GM11168 (cell line): ENCODE data around the gene GLT8D1.
"Not testable (repeated sequence)": the region's sequence is repeated elsewhere in the genome, so short reads cannot be mapped to it uniquely, and the experiment has no call there.

Experiments
- in situ Hi-C: fragments of 300-500 bp; cut with MboI; formaldehyde crosslinking; loops from one replicate; pipeline ENCODE4 v1.12.0; 2022; ENCODE audit warnings: low sequenced_read_pairs; ENCODE audit not compliant: unreplicated experiment

The GLT8D1 gene, protein sequence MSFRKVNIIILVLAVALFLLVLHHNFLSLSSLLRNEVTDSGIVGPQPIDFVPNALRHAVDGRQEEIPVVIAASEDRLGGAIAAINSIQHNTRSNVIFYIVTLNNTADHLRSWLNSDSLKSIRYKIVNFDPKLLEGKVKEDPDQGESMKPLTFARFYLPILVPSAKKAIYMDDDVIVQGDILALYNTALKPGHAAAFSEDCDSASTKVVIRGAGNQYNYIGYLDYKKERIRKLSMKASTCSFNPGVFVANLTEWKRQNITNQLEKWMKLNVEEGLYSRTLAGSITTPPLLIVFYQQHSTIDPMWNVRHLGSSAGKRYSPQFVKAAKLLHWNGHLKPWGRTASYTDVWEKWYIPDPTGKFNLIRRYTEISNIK

DNA sequence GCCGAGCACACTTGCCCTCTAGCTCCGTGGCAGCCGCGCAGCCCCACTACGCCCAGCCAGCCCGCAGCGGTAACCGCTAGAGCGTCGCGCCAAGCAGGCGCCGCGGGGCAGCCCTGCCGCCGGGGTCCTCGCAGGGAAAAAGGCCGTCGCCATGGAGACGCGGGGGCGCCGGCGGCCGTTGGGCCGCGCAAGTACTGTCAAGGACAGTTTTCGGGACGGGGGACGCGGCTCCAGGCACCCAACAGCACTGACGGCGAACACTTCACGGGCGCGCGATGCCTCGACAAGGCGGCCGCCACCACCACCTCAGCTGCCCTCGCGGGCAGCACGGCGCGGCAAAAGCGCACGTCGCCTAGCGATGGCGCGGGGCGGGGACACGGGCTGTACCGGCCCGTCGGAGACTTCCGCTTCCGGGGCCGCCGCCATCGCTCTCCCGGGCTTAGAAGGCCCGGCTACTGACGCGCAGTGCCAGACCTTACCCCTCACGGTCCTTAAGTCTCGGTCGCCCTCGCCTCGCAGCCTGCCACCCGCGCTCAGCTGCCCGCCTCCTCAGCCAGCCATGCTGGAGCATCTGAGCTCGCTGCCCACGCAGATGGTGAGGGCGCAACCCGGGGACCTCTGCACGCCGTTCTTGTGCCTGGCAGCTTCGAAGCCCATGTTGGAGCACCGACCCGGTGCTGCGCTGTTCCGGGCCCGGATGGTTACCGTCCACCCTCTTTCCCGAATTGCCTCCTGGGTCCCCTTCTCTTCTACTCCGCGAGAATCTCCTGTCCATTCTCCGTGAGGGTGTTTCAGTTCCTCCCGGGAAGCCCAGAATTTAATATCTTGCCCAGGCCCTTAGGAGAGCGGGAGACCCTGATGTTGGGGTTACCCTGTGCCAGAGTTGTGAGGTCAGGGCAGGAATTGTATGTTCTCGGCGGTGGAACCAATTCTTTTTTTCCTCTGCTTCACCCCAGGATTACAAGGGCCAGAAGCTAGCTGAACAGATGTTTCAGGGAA, at the start of gene GLT8D1, which contains the start of gene SPCS1:
TSS of gene GLT8D1 (minus strand) at position 104 of the 999 bp plus-strand sequence. CDS start 5,331 bp downstream, outside the sequence.
TSS of gene SPCS1 (plus strand) at position 419 of the 999 bp plus-strand sequence. CDS start at position 560, 141 bp downstream.
- in situ Hi-C loops: no loop called here

DNA sequence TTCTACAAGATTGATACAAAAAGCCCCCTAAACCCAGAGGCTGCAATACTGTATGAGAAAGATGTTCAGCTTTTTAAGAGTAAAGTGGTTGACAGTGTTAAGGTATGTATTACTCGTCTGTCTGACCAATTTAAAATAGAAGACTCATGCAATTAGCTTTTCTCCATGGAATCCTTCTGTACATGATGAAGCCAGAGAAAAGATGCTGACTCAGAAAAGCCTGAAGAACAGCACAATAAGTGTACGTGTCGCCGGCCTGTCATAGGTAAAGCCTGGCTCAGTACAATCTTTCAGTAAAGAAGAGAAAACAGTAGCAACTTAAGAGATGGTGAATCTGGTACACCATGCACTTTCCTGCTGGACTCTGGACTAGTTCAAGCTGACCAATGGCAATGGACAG, 48.8 kb upstream of the GLT8D1 start:
- in situ Hi-C loops: no loop called here

DNA sequence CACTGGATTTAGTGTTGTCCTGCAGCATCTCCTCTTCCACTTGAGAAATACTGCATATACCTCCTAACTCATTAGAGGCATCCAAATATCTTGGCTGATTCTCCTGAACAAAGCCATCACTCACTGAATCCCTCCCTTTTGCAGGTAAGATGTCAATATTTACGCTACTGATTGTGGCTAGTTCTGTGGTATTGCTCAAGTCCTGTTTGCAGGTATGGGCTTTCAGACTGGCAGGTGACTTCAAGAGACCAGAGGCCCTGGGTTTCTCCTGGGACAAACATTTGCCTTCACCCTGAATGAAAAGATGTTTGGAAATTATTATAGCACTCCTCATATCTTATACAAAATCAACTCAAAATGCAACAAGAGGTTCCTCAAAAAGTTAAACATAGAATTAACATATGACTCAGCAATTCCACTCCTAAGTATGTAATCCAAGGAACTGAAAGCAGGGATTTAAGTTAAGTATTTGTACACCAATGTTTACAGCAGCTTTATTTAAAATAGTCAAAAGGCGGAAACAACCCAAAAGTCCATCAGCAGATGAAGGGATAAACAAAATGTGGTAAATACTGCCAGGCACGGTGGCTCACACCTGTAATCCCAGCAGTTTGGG, 46.6 kb upstream of the GLT8D1 start:
- in situ Hi-C loops: no loop called here

DNA sequence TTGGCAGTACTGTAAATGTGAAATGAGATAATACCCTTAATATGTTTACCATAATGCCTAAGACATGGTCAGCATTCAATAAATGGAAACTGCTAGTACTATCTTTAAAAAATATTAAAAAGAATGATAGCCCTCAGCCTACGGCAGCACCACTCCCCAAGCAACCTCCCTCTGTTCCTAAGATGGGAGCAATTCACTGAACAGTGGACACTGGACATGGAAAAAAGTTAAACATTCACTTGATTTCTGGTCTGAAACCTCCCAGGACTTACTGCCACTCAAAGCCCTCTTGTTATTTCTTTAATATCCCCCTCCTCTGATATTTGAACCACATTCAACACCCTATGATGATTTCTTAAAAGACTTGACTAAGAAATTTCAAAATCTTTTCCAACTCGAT, 38.1 kb upstream of the GLT8D1 start:
- in situ Hi-C loops: no loop called here

DNA sequence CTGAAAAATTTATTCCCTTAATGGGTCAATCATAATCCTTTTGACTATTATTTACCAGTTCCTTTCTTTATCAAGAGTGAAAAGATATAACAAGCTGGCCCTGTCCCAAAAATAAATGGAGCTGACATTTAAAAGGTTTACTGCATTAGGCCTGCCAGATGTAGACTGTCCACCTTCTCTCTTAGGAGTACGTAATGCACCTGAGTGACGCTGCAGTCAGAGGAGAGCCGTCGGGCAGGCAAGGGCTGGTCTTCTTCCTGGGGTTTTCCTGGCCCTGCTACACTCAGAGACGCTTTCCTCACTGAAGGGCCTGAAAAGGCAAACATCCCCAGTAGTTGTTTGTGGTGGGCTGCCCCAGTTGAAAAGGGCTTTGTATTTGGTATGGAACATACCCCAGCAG, 37.6 kb upstream of the GLT8D1 start:
- in situ Hi-C loops: no loop called here

DNA sequence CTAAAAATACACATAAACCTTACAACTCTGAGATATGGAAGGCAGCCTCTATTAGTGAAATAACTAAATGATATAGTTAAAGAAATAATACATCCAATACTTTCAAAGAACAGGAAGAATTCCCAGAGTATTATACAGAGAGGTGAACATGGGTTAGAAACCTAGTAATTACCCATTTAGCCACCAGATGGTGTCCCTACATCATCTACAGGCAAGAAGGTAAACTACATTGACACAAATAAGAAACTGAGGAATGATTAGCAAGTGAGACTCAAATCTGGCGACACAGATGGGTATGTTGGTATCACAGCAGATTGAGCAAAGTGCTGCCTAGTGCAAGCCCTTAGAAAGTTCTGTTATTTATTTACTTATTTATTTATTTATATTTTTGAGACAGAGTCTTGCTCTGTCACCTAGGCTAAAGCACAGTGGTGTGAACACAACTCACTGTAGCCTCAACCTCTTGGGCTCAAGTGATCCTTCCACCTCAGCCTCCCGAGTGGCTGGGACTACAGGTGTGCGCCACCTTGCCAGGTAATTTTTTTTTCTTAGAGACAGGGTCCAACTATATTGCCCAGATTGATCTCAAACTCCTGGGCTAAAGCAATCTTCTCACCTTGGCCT, 36.9 kb upstream of the GLT8D1 start:
- in situ Hi-C loops: no loop called here

DNA sequence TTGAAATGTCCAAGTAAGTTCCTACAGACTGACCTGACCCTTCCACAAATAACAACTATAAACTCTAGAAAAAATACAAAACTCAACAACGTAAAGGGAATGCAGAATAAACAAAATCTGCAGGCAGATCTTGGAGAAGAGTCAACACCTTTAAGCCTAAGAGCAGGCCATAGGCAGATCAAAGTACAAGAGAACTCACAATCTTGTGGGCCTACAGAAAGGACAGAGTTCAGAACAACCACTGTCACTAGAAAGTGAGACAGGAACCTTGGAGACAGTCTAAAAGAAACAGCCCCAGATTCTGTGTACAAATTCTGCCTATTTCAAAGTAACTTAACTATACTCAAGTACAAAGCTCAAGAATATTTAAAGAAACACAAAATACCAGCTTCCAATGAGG, 34.1 kb upstream of the GLT8D1 start:
- in situ Hi-C loops: no loop called here

DNA sequence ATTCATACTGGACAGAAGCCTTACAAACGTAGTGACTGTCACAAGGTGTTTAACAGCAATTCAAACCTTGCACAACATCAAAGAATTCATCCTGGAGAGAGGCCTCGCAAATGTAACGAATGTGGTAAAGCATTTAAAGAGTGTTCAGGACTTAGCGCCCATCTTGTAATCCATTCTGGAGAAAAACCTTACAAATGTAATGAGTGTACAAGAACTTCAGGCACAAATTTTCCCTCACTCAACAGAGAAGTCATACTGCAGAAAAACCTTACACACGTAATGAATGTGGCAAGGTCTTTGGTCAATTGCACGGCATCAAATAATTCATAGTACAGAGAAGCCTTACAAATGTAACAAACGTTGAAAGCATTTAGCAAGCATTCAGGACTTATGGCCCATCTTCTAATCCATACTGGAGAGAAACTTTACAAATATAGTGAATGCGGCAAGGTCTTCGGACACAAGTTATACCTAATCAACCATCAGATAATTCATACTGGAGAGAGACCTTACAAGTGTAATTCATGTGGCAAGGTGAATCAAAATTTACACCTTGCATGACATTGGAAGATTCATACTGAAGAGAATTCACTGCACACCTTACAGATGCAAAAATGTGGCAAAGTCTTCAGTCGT, 27.8 kb upstream of the GLT8D1 start:
- in situ Hi-C loops: no loop called here

DNA sequence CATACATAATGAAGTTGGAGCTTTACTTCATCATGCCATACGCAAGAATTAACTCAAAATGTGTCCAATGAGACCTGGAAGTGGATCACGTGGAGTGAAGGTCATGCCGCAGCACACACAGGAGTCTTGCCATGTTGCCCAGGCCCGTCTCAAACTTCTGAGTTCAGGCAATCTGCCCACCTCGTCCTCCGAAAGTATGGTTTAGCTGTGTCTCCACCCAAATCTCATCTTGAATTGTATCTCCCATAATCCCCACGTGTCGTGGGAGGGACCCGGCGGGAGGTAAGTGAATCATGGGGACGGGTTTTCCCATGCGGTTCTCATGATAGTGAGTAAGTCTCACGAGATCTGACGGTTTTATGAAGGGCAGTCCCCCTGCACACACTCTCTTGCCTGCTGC, 26.0 kb upstream of the GLT8D1 start:
- in situ Hi-C loops: no loop called here

DNA sequence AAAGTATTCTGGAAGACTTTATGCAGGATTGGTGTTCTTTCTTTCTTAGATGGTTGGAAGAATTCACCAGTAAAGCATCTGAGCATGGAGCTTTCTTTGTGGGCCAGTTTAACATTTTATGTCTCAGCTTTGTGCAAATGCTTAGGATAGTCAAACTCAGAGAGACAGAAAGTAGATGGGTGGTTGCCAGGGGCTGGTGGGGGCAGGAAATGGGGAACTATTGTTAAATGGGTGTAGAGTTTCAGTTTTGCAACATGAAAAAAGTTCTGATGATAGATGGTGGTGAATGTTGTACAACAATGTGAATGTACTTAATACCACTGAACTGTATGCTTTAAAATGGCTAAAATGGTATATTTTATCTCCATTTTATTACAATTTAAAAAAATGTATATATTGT, 25.1 kb upstream of the GLT8D1 start:
- in situ Hi-C loops: no loop called here

DNA sequence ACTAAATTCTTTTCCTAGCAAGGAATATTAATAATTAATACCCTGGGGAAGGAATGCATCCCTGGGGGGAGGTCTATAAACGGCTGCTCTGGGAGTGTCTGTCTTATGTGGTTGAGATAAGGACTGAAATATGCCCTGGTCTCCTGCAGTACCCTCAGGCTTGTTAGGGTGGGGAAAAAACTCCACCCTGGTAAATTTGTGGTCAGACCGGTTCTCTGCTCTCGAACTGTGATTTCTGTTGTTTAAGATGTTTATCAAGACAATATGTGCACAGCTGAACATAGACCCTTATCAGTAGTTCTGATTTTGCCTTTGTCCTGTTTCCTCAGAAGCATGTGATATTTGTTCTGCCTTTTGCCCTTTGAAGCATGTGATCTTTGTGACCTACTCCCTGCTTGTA, 23.2 kb upstream of the GLT8D1 start:
- in situ Hi-C loops: not testable (repeated sequence)

DNA sequence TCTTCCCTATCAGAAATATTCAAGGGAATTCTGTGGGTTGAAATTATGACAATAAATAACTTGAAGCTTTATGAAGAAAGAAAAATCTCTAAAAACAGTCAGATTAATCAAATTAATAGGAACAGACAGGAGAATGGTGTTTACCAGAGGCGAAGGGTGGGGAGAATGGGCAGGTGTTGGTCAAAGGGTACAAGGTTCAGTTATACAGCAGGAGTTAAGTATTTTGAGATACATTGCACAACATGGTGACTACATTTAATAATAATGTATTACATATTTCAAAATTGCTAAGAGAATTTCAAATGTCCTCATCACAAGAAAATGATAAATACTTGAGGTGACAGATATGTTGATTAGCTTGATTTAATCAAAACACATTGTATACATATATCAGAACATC, 18.9 kb upstream of the GLT8D1 start:
- in situ Hi-C loops: no loop called here

DNA sequence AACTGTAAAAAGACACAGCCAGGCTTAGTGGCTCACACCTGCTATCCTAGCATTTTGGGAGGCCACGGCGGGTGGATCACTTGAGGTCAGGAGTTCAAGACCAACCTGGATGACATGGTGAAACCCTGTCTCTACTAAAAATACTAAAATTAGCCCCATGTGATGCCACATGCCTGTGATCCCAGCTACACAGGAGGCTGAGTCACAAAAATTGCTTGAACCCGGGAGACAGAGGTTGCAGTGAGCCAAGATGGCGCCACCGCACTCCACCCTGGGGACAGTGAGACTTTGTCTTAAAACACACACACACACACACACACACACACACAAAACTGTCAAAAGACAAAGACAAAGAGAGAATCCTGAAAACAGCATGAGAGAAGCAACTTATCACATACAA, 18.3 kb upstream of the GLT8D1 start:
- in situ Hi-C loops: no loop called here

DNA sequence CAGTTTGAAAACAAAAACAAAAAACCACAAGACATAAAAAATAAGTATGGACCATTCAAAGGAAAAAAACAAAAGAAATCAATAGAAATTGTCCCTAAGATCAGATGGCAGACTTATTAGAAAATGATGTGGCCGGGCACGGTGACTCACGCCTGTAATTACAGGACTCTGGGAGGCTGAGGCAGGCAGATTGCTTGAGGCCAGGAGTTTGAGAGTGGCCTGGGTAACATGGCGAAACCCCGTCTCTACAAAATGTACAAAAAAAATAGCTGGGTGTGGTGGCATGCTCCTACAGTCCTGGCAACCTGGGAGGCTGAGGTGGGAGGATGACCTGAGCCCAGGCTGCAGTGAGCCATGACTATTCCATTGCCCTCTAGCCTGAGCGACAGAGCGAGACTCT, 16.9 kb upstream of the GLT8D1 start:
- in situ Hi-C loops: no loop called here

DNA sequence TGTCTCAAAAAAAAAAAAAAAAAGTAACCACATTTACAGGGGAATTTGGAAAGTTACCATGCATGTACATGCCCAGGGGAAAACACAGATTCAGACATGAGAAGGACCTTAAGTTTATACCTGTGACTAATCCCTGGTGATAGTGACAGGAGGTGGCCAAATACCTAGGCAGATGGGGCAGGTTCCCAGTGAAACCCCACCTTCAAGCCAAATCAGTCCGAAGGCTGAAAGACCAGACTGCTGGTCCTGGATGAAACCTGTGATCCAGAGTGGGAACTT, 16.1 kb upstream of the GLT8D1 start:
- in situ Hi-C loops: no loop called here

DNA sequence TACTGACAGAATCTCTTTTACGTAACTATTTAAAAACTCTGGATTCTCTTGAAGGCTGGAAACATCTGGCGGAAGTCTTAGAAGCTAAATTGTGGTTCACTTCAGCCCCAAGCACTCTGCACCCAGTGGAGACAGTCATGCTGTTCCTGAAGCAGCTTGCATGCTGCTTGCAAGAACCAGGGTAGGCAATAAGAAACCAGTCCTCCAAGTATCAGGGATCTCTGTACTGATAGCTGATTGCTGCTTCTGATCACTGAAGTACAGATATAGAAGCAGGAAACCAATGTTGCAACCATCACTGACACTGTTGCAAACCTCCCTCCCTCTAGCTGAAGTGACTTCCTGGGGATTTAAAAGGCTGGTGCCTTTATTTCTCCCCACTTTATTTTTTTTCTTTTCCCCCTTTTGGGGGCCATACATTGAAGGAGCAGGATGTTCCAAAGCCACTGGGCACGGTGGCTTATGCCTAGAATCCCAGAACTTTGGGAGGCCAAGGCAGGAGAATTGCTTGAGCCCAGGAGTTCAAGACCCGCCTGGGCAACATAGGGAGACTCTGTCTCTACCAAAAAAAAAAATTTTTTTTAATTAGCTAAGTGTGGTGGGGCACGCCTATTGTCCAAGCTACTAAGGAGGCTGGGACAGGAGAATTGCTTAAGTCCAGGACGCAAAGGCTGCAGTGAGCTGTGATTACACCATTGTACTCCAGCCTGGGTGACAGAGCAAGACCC, 15.6 kb upstream of the GLT8D1 start:
- in situ Hi-C loops: no loop called here

DNA sequence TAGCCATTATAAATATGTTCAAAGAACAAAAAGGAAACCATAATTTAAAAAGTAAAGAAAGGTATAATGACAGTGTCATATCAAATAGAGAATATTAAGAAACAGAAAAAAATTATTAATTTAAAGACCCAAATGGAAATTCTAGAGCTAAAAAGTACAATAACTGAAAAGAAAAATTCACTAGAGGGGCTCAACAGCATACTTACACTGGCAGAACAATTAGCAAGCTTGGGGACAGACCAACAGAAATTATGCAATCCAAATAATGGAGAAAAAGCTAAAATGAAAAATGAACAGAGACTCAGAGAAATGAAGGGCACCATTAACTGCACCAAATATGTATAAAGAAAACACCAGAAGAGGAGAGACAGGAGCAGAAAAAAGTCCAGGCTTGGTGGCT, 14.0 kb upstream of the GLT8D1 start:
- in situ Hi-C loops: no loop called here

DNA sequence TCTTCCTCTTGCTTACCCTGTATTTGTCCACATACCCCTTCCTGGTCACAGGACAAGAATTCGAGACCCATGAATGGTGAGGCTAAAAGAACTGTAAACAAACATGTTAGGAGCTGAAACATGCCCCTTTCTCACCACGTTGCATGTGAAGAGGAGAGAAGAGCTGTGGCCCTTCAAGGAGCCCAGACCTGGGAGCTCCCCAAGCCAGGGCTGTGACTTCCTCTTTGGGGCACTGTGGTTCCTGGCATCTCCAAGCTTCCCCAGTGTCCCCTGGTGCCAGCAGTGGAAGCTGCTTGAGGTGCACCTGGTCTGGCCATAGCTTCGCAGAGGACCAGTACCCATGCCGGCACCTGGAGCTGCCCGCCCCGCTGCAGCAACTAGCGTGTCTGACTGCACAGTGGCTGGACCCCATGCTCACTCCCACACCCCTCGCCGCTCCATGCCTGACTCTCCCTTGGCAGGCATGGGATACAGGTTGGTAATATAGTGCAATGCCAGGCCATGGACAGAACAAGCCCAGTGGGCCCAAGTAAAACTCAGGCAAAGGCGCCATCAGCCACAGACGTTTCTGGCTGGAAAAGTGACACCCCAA, 10.2 kb upstream of the GLT8D1 start:
- in situ Hi-C loops: no loop called here
